ENCODE measurements around the gene GSTO2. TPM values are rescaled to one million over a fixed set of nuclear protein-coding genes. Genes with fewer than 3 reads are reported as not detected.

The GSTO2 gene
- total RNA-seq, 1 experiment from 2014 or later, result 0.13 TPM

GRCh38 chr10:104314591-104315485, 45.9 kb downstream of the GSTO2 start:
- peaks cover 59% of the 10 kb centered on the region for H3K36me3 ChIP-seq
- H3K9me3 ChIP-seq (replicated peaks), result no peaks in the 10 kb centered on the region
- no peaks in the 10 kb centered on the region for H3K27me3 ChIP-seq (replicated peaks)
- H3K27ac ChIP-seq, result no peak overlapping the region
- H3K4me3 ChIP-seq, result no peak overlapping the region
- DNase-seq (ENCODE audit: low read depth in 1 of 2, low spot score in 2 of 2), result no peak
- peaks cover 8% of the 10 kb centered on the region; the same call in 1 of the 2 replicates for H3K4me1 ChIP-seq (replicated peaks)

GRCh38 chr10:104315486-104315921, 46.5 kb downstream of the GSTO2 start:
- no peaks in the 10 kb centered on the region for H3K27me3 ChIP-seq (replicated peaks)
- no peak overlapping the region for H3K27ac ChIP-seq
- DNase-seq (ENCODE audit: low read depth in 1 of 2, low spot score in 2 of 2), result no peak
- H3K4me3 ChIP-seq, result no peak overlapping the region
- peaks cover 2% of the 10 kb centered on the region; the same call in 1 of the 2 replicates for H3K4me1 ChIP-seq (replicated peaks)
- H3K36me3 ChIP-seq, result peaks cover 52% of the 10 kb centered on the region
- H3K9me3 ChIP-seq (replicated peaks), result no peaks in the 10 kb centered on the region

- no peak for DNase-seq (ENCODE audit: low read depth in 1 of 2, low spot score in 2 of 2)
- Histone ChIP-seq H3K27ac (no peak overlapping the region), H3K27me3 (replicated peaks) (no peaks in the 10 kb centered on the region), H3K9me3 (replicated peaks) (no peaks in the 10 kb centered on the region), H3K4me1 (replicated peaks) (no peaks in the 10 kb centered on the region), H3K36me3 (peaks cover 42% of the 10 kb centered on the region), H3K4me3 (no peak overlapping the region)
Measured at GRCh38 chr10:104316321-104317099, 47.5 kb downstream of the GSTO2 start.

- H3K27ac ChIP-seq, result no peak overlapping the region
- DNase-seq (ENCODE audit: low read depth in 1 of 2, low spot score in 2 of 2), result no peak
- H3K4me3 ChIP-seq, result no peak overlapping the region
- no peaks in the 10 kb centered on the region for H3K4me1 ChIP-seq (replicated peaks)
- H3K27me3 ChIP-seq (replicated peaks), result no peaks in the 10 kb centered on the region
- peaks cover 37% of the 10 kb centered on the region for H3K36me3 ChIP-seq
- H3K9me3 ChIP-seq (replicated peaks), result no peaks in the 10 kb centered on the region
Measured at GRCh38 chr10:104317269-104317710, 48.3 kb downstream of the GSTO2 start.

DNA sequence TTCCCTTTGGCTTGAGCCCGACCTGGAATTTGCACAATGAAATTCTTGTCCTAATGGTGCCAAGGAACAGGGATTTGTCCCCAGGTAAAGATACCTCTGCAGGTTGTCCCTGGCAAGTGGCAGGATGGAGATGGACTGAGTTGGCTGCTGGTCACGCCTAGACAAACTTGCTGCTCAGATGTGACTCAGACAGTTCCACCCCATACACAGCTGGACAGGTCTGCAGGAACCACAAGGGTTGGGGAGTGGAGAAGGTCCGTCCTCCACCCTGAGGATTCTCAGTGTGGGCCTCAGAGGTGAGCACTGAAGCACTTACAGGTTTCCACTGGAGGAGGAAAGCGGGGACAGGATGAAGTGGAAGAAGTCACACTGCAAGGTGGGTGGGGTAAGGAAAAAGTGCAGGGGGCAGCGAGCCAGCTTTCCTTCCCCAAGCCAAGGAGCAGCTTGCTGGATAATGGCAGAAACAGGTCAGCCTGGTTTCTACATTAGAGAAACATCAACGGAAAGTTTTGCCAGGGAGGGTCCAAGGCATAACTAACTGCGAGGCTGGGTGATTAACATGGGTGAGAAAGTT, 48.8 kb downstream of the GSTO2 start:
- no peak for DNase-seq (ENCODE audit: low read depth in 1 of 2, low spot score in 2 of 2)
- H3K9me3 ChIP-seq (replicated peaks), result no peaks in the 10 kb centered on the region
- H3K4me3 ChIP-seq, result no peak overlapping the region
- no peaks in the 10 kb centered on the region for H3K4me1 ChIP-seq (replicated peaks)
- no peaks in the 10 kb centered on the region for H3K27me3 ChIP-seq (replicated peaks)
- peaks cover 31% of the 10 kb centered on the region for H3K36me3 ChIP-seq
- H3K27ac ChIP-seq, result no peak overlapping the region

DNA sequence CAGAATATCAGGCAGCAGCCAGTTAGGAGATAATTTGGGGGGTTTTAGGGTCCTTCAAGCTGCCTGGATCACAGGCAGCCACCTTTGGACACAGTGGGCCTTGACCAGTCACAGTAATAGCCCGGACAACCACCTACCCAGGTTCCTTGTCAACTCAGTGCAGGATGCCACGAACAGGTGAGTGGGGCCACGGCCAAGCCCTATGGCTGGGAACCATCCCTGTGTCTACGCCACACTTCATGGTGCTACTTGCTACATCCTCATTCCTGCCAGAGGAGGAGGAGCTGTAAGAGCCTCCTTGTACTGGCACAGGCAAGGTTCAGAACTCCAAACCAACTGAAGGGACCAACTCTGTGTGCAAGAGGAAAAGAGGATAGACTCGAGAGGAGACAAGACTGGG, 49.3 kb downstream of the GSTO2 start:
- Histone ChIP-seq H3K36me3 (peaks cover 26% of the 10 kb centered on the region), H3K27ac (no peak overlapping the region), H3K9me3 (replicated peaks) (no peaks in the 10 kb centered on the region), H3K4me3 (no peak overlapping the region), H3K4me1 (replicated peaks) (no peaks in the 10 kb centered on the region), H3K27me3 (replicated peaks) (no peaks in the 10 kb centered on the region)
- DNase-seq (ENCODE audit: low read depth in 1 of 2, low spot score in 2 of 2), result no peak

DNA sequence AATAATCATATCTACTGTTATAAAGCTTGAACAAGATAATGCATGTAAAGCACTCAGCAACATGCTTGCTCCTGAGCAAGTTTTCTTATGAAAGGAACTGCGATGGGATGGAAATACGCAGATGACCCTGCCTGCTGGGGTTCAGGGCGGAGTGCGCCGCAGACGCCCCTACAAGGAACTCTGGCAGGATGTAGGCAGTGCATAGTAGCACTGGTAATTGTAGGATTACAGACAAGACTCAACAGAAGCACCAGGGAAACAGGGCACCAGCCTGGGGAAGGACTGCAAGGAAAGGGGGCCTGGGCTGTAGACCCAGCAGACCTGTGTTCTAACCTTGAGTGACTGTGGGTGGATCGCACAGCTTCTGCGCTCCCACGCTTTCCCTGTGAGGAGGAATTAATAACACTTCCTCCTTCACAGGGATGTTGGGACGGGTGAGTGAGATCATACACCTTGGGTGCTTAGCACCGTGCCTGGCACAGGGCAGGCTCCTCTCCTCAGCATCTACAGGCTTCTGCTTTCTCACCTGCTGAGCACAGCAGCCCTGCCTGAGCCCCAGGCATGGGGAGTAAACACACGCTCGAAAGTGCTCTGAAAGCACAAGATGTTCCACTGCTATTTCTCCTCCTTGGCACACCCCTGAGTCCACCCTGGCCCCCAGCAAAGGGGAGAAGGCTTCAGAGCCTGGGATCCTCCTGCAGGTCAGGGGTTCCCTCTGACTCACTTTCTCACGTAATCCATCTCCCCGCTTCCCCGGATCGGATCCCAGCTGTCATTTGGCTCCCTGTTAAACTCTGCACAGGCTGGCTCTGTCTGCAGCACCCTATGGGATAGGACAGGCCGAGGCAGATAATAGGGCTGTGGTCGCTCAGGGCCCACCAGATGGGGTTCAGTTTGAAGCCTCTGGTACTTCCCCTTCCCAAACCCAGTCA, 50.1 kb downstream of the GSTO2 start:
- no peak for DNase-seq (ENCODE audit: low read depth in 1 of 2, low spot score in 2 of 2)
- Histone ChIP-seq H3K36me3 (peaks cover 19% of the 10 kb centered on the region), H3K9me3 (replicated peaks) (no peaks in the 10 kb centered on the region), H3K27me3 (replicated peaks) (no peaks in the 10 kb centered on the region), H3K4me3 (no peak overlapping the region), H3K27ac (no peak overlapping the region), H3K4me1 (replicated peaks) (no peaks in the 10 kb centered on the region)

GRCh38 chr10:104321226-104321625, 52.2 kb downstream of the GSTO2 start:
- peaks cover 6% of the 10 kb centered on the region for H3K4me1 ChIP-seq (replicated peaks)
- peaks cover 9% of the 10 kb centered on the region for H3K36me3 ChIP-seq
- H3K9me3 ChIP-seq (replicated peaks), result no peaks in the 10 kb centered on the region
- H3K27ac ChIP-seq, result no peak overlapping the region
- no peak for DNase-seq (ENCODE audit: low read depth in 1 of 2, low spot score in 2 of 2)
- no peak overlapping the region for H3K4me3 ChIP-seq
- H3K27me3 ChIP-seq (replicated peaks), result no peaks in the 10 kb centered on the region

DNA sequence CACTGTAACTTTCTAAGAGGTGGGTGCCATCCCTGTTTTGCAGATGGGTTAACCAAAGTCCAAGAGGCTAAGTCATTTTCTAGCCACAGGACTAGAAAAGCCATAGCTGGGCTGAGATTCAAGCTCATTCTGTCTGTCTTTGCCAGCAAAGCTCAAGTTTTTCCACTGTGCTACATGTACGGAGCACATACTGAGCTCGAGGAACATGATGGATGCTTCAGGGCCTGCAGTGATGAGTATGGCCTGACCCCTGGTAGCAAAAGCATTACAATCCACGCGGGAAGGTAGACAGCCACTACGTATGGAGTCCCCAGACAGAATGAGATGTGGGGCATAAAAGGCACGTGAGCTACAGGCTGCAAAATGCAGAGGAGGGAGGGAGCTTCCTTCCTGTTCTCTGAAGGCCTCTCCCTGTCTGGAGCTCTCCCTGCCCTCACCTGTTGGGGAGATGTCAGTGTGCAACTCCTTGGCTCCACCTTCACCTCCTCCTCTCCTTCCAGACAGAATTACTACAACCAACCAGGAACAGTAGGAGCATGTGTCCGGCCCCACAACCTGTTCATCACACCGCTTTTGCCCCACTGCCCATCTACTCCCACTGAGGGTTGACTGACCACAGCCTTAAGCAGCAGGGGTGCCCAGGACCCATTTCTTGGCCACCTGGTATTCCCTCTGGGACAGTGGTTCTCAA, 52.9 kb downstream of the GSTO2 start:
- peaks cover 9% of the 10 kb centered on the region for H3K36me3 ChIP-seq
- no peaks in the 10 kb centered on the region for H3K27me3 ChIP-seq (replicated peaks)
- no peak overlapping the region for H3K4me3 ChIP-seq
- H3K9me3 ChIP-seq (replicated peaks), result no peaks in the 10 kb centered on the region
- H3K27ac ChIP-seq, result no peak overlapping the region
- no peak for DNase-seq (ENCODE audit: low read depth in 1 of 2, low spot score in 2 of 2)
- H3K4me1 ChIP-seq (replicated peaks), result peaks cover 10% of the 10 kb centered on the region

GRCh38 chr10:104322416-104322782, 53.4 kb downstream of the GSTO2 start:
- Histone ChIP-seq H3K36me3 (peaks cover 9% of the 10 kb centered on the region), H3K9me3 (replicated peaks) (no peaks in the 10 kb centered on the region), H3K27ac (no peak overlapping the region), H3K27me3 (replicated peaks) (no peaks in the 10 kb centered on the region), H3K4me1 (replicated peaks) (peaks cover 16% of the 10 kb centered on the region), H3K4me3 (no peak overlapping the region)
- no peak for DNase-seq (ENCODE audit: low read depth in 1 of 2, low spot score in 2 of 2)

- peaks cover 22% of the 10 kb centered on the region for H3K4me1 ChIP-seq (replicated peaks)
- no peak overlapping the region for H3K27ac ChIP-seq
- H3K4me3 ChIP-seq, result no peak overlapping the region
- no peaks in the 10 kb centered on the region for H3K9me3 ChIP-seq (replicated peaks)
- H3K36me3 ChIP-seq, result peaks cover 9% of the 10 kb centered on the region
- DNase-seq (ENCODE audit: low read depth in 1 of 2, low spot score in 2 of 2), result no peak
- no peaks in the 10 kb centered on the region for H3K27me3 ChIP-seq (replicated peaks)
Measured at GRCh38 chr10:104323085-104323484, 54.1 kb downstream of the GSTO2 start.

- no peak for DNase-seq (ENCODE audit: low read depth in 1 of 2, low spot score in 2 of 2)
- Histone ChIP-seq H3K27me3 (replicated peaks) (no peaks in the 10 kb centered on the region), H3K27ac (no peak overlapping the region), H3K4me1 (replicated peaks) (peaks cover 29% of the 10 kb centered on the region), H3K4me3 (no peak overlapping the region), H3K9me3 (replicated peaks) (no peaks in the 10 kb centered on the region), H3K36me3 (peaks cover 9% of the 10 kb centered on the region)
Measured at GRCh38 chr10:104323760-104324201, 54.8 kb downstream of the GSTO2 start.

Data from SJSA1 (cell line).